ENCODE data around the gene RPS21. TPM values are rescaled to one million over a fixed set of nuclear protein-coding genes. Genes with fewer than 3 reads are reported as not detected.

The RPS21 gene
- total and polyA plus RNA-seq, 7 donors, result 2,383 to 8,235 (median 4,772) TPM

- TF ChIP-seq POLR2A (IDR thresholded peaks at IDR 0.05), result no peak
- TF ChIP-seq POLR2AphosphoS5 (IDR thresholded peaks at IDR 0.05), result no peak
- TF ChIP-seq EP300 (IDR thresholded peaks at IDR 0.05), result no peak
- no peak for TF ChIP-seq CTCF (IDR thresholded peaks at IDR 0.05)
- DNase-seq, result peak; percentile 74
- no peaks in the 10 kb centered on the region for H3K9me3 ChIP-seq
- intact Hi-C loops (cut with DNase I), result no loop called here
- H3K27ac ChIP-seq, result peak overlapping the region; percentile 90 to 99 (median 94)
- no peaks in the 10 kb centered on the region for H3K27me3 ChIP-seq
- WGBS, 2 donors, result 64 to 74% methylated on average over 29 of the region's 29 CpGs
- peaks cover 0 to 89% (median 88%) of the 10 kb centered on the region in 4 donors for H3K4me1 ChIP-seq
- H3K4me3 ChIP-seq, result peak overlapping the region; percentile 6 to 28 (median 22)
- peaks cover 8 to 17% (median 13%) of the 10 kb centered on the region in 4 donors for H3K36me3 ChIP-seq
These were observed 30.9 kb upstream of the RPS21 start for GRCh38 chr20:62355878-62356588.

GRCh38 chr20:62356589-62357186 lies 30.2 kb upstream of the RPS21 start:
- TF ChIP-seq POLR2A (IDR thresholded peaks at IDR 0.05), result no peak
- no peak for TF ChIP-seq CTCF (IDR thresholded peaks at IDR 0.05)
- no peak for TF ChIP-seq POLR2AphosphoS5 (IDR thresholded peaks at IDR 0.05)
- TF ChIP-seq EP300 (IDR thresholded peaks at IDR 0.05), result no peak
- Histone ChIP-seq H3K4me1 (peaks cover 0 to 96% (median 94%) of the 10 kb centered on the region in 4 donors), H3K27me3 (no peaks in the 10 kb centered on the region), H3K9me3 (no peaks in the 10 kb centered on the region), H3K27ac (peak overlapping the region; percentile 90 to 99 (median 94)), H3K4me3 (peak overlapping the region in 3 of 4 donors; percentile 18 to 28 (median 27)), H3K36me3 (peaks cover 2 to 17% (median 6%) of the 10 kb centered on the region in 4 donors)
- peak; percentile 71 for DNase-seq
- WGBS, 2 donors, result 69 to 77% methylated on average over 17 of the region's 17 CpGs
- intact Hi-C loops (cut with DNase I), result no loop called here

GRCh38 chr20:62357187-62357667 lies 29.7 kb upstream of the RPS21 start:
- Histone ChIP-seq H3K4me1 (peaks cover 0 to 97% (median 97%) of the 10 kb centered on the region in 4 donors), H3K36me3 (peaks cover 0 to 17% (median 4%) of the 10 kb centered on the region in 4 donors), H3K27me3 (no peaks in the 10 kb centered on the region), H3K9me3 (no peaks in the 10 kb centered on the region), H3K4me3 (peak overlapping the region in 3 of 4 donors; percentile 18 to 28 (median 27)), H3K27ac (peak overlapping the region; percentile 90 to 99 (median 94))
- 44% methylated on average over 25 of the region's 25 CpGs for WGBS, 2 donors
- intact Hi-C loops (cut with DNase I), result no loop called here
- TF ChIP-seq POLR2AphosphoS5 (IDR thresholded peaks at IDR 0.05) (peak in 3 of 4 donors; percentile 18 to 52 (median 51)), CTCF (IDR thresholded peaks at IDR 0.05) (no peak)
- peak; percentile 89 for DNase-seq

- Histone ChIP-seq H3K27ac (peak overlapping the region; percentile 90 to 99 (median 94)), H3K9me3 (no peaks in the 10 kb centered on the region), H3K27me3 (no peaks in the 10 kb centered on the region), H3K36me3 (peaks cover 0 to 15% (median 3%) of the 10 kb centered on the region in 4 donors), H3K4me3 (peak overlapping the region in 2 of 4 donors; percentile 27 to 28), H3K4me1 (peaks cover 0 to 97% (median 97%) of the 10 kb centered on the region in 4 donors)
- TF ChIP-seq CTCF (IDR thresholded peaks at IDR 0.05) (no peak), POLR2AphosphoS5 (IDR thresholded peaks at IDR 0.05) (no peak), POLR2A (IDR thresholded peaks at IDR 0.05) (no peak), EP300 (IDR thresholded peaks at IDR 0.05) (no peak)
- 56 to 62% methylated on average over 7 of the region's 7 CpGs for WGBS, 2 donors
- intact Hi-C loops (cut with DNase I), result no loop called here
- DNase-seq, result peak; percentile 76
These were observed 29.2 kb upstream of the RPS21 start for GRCh38 chr20:62357681-62358080.

All from sigmoid colon (tissue), 7 donors.